ENCODE measurements around the gene ZNF805.

DNA sequence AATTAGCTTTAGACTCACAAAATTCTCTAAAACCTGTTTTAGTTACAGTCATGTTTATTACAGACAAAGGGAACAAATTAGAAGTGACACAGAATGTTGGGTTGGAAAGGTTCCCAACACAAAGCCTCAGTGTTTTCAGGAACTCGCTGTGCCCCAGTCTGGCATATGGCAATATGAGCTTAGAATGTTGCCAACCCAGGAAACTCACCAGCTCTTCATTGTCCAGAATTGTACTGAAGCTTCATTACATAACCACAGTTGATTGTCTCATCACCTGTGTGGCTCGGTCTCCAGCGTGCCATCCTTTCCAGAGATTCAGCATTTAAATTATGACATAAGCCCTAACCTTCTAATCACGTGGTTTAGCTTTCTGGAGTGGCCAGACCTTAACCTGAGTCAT is 30.1 kb upstream of the ZNF805 start:
- TF ChIP-seq, protein P1, sequence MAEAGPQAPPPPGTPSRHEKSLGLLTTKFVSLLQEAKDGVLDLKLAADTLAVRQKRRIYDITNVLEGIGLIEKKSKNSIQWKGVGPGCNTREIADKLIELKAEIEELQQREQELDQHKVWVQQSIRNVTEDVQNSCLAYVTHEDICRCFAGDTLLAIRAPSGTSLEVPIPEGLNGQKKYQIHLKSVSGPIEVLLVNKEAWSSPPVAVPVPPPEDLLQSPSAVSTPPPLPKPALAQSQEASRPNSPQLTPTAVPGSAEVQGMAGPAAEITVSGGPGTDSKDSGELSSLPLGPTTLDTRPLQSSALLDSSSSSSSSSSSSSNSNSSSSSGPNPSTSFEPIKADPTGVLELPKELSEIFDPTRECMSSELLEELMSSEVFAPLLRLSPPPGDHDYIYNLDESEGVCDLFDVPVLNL (CRISPR knock-in tag; IDR thresholded peaks at IDR 0.05; ENCODE audit: borderline replicate concordance, low read depth): no peak
- TF ChIP-seq ZNF121 (CRISPR knock-in tag; IDR thresholded peaks at IDR 0.05) (no peak), ZNF396 (CRISPR knock-in tag; IDR thresholded peaks at IDR 0.05; ENCODE audit: borderline replicate concordance) (no peak), ETV6 (CRISPR knock-in tag; IDR thresholded peaks at IDR 0.05) (no peak)
- TF ChIP-seq, protein P2, sequence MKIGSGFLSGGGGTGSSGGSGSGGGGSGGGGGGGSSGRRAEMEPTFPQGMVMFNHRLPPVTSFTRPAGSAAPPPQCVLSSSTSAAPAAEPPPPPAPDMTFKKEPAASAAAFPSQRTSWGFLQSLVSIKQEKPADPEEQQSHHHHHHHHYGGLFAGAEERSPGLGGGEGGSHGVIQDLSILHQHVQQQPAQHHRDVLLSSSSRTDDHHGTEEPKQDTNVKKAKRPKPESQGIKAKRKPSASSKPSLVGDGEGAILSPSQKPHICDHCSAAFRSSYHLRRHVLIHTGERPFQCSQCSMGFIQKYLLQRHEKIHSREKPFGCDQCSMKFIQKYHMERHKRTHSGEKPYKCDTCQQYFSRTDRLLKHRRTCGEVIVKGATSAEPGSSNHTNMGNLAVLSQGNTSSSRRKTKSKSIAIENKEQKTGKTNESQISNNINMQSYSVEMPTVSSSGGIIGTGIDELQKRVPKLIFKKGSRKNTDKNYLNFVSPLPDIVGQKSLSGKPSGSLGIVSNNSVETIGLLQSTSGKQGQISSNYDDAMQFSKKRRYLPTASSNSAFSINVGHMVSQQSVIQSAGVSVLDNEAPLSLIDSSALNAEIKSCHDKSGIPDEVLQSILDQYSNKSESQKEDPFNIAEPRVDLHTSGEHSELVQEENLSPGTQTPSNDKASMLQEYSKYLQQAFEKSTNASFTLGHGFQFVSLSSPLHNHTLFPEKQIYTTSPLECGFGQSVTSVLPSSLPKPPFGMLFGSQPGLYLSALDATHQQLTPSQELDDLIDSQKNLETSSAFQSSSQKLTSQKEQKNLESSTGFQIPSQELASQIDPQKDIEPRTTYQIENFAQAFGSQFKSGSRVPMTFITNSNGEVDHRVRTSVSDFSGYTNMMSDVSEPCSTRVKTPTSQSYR (CRISPR knock-in tag; IDR thresholded peaks at IDR 0.05): no peak
- TF ChIP-seq, protein P3, sequence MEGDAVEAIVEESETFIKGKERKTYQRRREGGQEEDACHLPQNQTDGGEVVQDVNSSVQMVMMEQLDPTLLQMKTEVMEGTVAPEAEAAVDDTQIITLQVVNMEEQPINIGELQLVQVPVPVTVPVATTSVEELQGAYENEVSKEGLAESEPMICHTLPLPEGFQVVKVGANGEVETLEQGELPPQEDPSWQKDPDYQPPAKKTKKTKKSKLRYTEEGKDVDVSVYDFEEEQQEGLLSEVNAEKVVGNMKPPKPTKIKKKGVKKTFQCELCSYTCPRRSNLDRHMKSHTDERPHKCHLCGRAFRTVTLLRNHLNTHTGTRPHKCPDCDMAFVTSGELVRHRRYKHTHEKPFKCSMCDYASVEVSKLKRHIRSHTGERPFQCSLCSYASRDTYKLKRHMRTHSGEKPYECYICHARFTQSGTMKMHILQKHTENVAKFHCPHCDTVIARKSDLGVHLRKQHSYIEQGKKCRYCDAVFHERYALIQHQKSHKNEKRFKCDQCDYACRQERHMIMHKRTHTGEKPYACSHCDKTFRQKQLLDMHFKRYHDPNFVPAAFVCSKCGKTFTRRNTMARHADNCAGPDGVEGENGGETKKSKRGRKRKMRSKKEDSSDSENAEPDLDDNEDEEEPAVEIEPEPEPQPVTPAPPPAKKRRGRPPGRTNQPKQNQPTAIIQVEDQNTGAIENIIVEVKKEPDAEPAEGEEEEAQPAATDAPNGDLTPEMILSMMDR (IDR thresholded peaks at IDR 0.05): no peak
